ENCODE results near the gene LRP8.

Gene LRP8

GRCh38 chr1:53303726-53304515 is 23.9 kb downstream of the LRP8 start:
- H3K9me3 ChIP-seq = no peaks in the 10 kb centered on the region
- no peaks in the 10 kb centered on the region for H3K27me3 ChIP-seq
- H3K27ac ChIP-seq = no peak overlapping the region
- H3K36me3 ChIP-seq = no peaks in the 10 kb centered on the region
- TF ChIP-seq CTCF (IDR thresholded peaks at IDR 0.05) = no peak
- H3K4me3 ChIP-seq = no peak overlapping the region
- no peak for DNase-seq
- intact Hi-C loops (cut with DNase I; ENCODE audit: low total_unique reads) = no loop called here
- H3K4me1 ChIP-seq = peaks cover 0 to 25% (median 17%) of the 10 kb centered on the region in 4 donors

- Histone ChIP-seq H3K4me3 (no peak overlapping the region), H3K27me3 (no peaks in the 10 kb centered on the region), H3K4me1 (peaks cover 0 to 32% (median 17%) of the 10 kb centered on the region in 4 donors), H3K9me3 (no peaks in the 10 kb centered on the region), H3K36me3 (no peaks in the 10 kb centered on the region), H3K27ac (no peak overlapping the region)
- TF ChIP-seq CTCF (IDR thresholded peaks at IDR 0.05) = no peak
- intact Hi-C loops (cut with DNase I; ENCODE audit: low total_unique reads) = no loop called here
- no peak for DNase-seq
Observed at GRCh38 chr1:53303243-53303642, 24.6 kb downstream of the LRP8 start.

- H3K36me3 ChIP-seq = no peaks in the 10 kb centered on the region
- intact Hi-C loops (cut with DNase I; ENCODE audit: low total_unique reads) = no loop called here
- TF ChIP-seq CTCF (IDR thresholded peaks at IDR 0.05) = no peak
- no peaks in the 10 kb centered on the region for H3K27me3 ChIP-seq
- no peak overlapping the region for H3K4me3 ChIP-seq
- no peak overlapping the region for H3K27ac ChIP-seq
- H3K4me1 ChIP-seq = peaks cover 0 to 52% (median 32%) of the 10 kb centered on the region in 4 donors
- no peak for DNase-seq
- H3K9me3 ChIP-seq = no peaks in the 10 kb centered on the region
Observed at GRCh38 chr1:53299233-53299632, 28.6 kb downstream of the LRP8 start.

GRCh38 chr1:53298045-53298637 is 29.7 kb downstream of the LRP8 start:
- H3K27me3 ChIP-seq = no peaks in the 10 kb centered on the region
- intact Hi-C loops (cut with DNase I; ENCODE audit: low total_unique reads) = no loop called here
- H3K4me1 ChIP-seq = peaks cover 0 to 54% (median 35%) of the 10 kb centered on the region in 4 donors
- TF ChIP-seq CTCF (IDR thresholded peaks at IDR 0.05) = no peak
- H3K9me3 ChIP-seq = no peaks in the 10 kb centered on the region
- DNase-seq = no peak
- H3K27ac ChIP-seq = no peak overlapping the region
- no peak overlapping the region for H3K4me3 ChIP-seq
- no peaks in the 10 kb centered on the region for H3K36me3 ChIP-seq

GRCh38 chr1:53297195-53297594 is 30.7 kb downstream of the LRP8 start:
- DNase-seq = no peak
- Histone ChIP-seq H3K27ac (no peak overlapping the region), H3K9me3 (no peaks in the 10 kb centered on the region), H3K4me3 (no peak overlapping the region), H3K36me3 (no peaks in the 10 kb centered on the region), H3K27me3 (no peaks in the 10 kb centered on the region), H3K4me1 (peaks cover 0 to 64% (median 42%) of the 10 kb centered on the region in 4 donors)
- intact Hi-C loops (cut with DNase I; ENCODE audit: low total_unique reads) = no loop called here
- TF ChIP-seq CTCF (IDR thresholded peaks at IDR 0.05) = no peak

All from tibial artery (tissue), 4 donors.